HEK293T (cell line): ENCODE results near the gene STT3B.

Experiments
- ARNT ChIP-seq: fragments of 450-650 bp; IDR thresholded peaks from 2 replicates; pipeline ENCODE4 v1.6.1; 2017; ENCODE audit warnings: mild to moderate bottlenecking
- BHLHE40 ChIP-seq: fragments of 450-650 bp; IDR thresholded peaks from 2 replicates; pipeline ENCODE4 v1.6.1; 2016; ENCODE audit warnings: mild to moderate bottlenecking, moderate library complexity, borderline replicate concordance
- ELF4 ChIP-seq: fragments of 450-650 bp; IDR thresholded peaks from 2 replicates; pipeline ENCODE4 v1.6.1; 2017; ENCODE audit warnings: antibody characterized with exemption
- FOXA1 ChIP-seq: fragments of 450-650 bp; IDR thresholded peaks from 2 replicates; pipeline ENCODE4 v1.6.1; 2016; ENCODE audit warnings: mild to moderate bottlenecking
- FOXK2 ChIP-seq: fragments of 450-650 bp; IDR thresholded peaks from 2 replicates; pipeline ENCODE4 v1.6.1; 2016; ENCODE audit warnings: mild to moderate bottlenecking
- HDGF ChIP-seq: fragments of 450-650 bp; IDR thresholded peaks from 2 replicates; pipeline ENCODE4 v1.6.1; 2017; ENCODE audit warnings: antibody characterized with exemption, borderline replicate concordance
- NFRKB ChIP-seq: fragments of 450-650 bp; IDR thresholded peaks from 2 replicates; pipeline ENCODE4 v1.6.1; 2016; ENCODE audit warnings: mild to moderate bottlenecking, moderate library complexity
- SP1 ChIP-seq: fragments of 450-650 bp; IDR thresholded peaks from 2 replicates; pipeline ENCODE4 v1.6.1; 2017
- SUZ12 ChIP-seq: fragments of 450-650 bp; IDR thresholded peaks from 2 replicates; pipeline ENCODE4 v1.6.1; 2016; ENCODE audit warnings: mild to moderate bottlenecking
- TARDBP ChIP-seq: fragments of 450-650 bp; IDR thresholded peaks from 2 replicates; pipeline ENCODE4 v1.6.1; 2016

DNA sequence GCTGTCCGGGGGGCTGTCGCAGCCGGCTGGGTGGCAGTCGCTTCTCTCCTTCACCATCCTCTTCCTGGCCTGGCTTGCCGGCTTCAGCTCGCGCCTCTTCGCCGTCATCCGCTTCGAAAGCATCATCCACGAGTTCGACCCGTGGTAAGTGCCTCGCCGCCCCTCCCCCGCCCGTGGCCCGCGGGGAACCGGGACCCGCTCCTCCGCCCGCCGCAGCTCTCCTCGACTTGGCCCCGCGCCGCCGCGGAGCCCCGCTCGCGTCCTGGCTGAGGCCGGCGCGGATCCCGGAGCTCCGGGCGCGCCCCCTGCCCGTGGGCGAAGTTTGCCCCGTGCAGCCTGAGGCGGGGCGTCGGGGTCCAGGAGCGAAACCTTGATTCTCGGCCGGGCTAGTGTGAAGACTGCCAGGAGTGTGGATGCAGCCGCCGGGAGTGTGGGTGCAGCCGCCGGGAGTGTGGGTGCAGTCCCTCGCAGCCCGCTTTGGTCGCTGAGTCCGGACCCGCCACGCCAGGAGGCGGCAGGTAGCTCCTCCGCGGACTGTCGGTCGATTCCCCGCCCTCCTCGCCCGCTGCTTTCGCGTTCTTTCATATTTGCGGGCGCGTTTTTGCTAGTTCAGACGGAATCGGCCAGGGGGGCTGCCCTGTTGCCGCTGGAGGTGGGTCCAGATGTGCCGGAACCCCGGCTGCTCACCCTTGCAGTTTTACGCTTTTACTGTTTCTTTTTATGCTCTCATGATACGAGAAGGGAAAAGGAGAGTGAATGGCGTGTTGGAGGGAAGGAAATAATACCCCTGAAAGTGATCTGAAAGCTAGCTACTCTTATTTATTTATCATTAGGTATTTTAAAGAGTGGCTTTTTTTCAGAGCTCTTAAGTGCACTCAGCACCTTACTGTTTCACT, 692 bp downstream of the STT3B start:
- TF ChIP-seq BHLHE40 (no peak), SUZ12 (no peak), NFRKB (no peak), HDGF (no peak), ARNT (no peak), TARDBP (no peak), ELF4 (no peak), FOXA1 (no peak), FOXK2 (no peak), SP1 (no peak)
